Trophoblast cell (in vitro differentiated cells and primary cell): Measurements from ENCODE around the gene MGMT.

Source experiments
- DNase-seq, 2 donors: peaks; one replicate each; pipeline ENCODE4 v3.0.0-alpha.2; 2016
- H2AFZ ChIP-seq: 2 replicates; pipeline ENCODE4 v1.6.1; 2013; ENCODE audit warnings: low read length, moderate library complexity, mild to moderate bottlenecking; ENCODE audit not compliant: insufficient read depth, poor library complexity
- H2AK5ac ChIP-seq: 2 replicates; pipeline ENCODE4 v1.6.1; 2013; ENCODE audit warnings: mild to moderate bottlenecking, low read length
- H2BK120ac ChIP-seq: 2 replicates; pipeline ENCODE4 v1.6.1; 2013; ENCODE audit warnings: low read length, mild to moderate bottlenecking, moderate library complexity; ENCODE audit not compliant: insufficient read depth, poor library complexity
- H2BK12ac ChIP-seq: 2 replicates; pipeline ENCODE4 v1.6.1; 2013; ENCODE audit warnings: mild to moderate bottlenecking, low read length, moderate library complexity
- H2BK5ac ChIP-seq: 2 replicates; pipeline ENCODE4 v1.6.1; 2013; ENCODE audit warnings: low read length, low read depth, moderate library complexity, mild to moderate bottlenecking; ENCODE audit not compliant: poor library complexity
- H3K14ac ChIP-seq: 2 replicates; pipeline ENCODE4 v1.6.1; 2013; ENCODE audit warnings: mild to moderate bottlenecking, low read length
- H3K18ac ChIP-seq: 2 replicates; pipeline ENCODE4 v1.6.1; 2013; ENCODE audit warnings: mild to moderate bottlenecking, low read length
- H3K23ac ChIP-seq: 2 replicates; pipeline ENCODE4 v1.6.1; 2013; ENCODE audit warnings: low read length
- H3K27ac ChIP-seq: 2 replicates; pipeline ENCODE4 v1.5.1; 2013; ENCODE audit warnings: low read depth, mild to moderate bottlenecking, inconsistent platforms, low read length, moderate library complexity
- H3K27me3 ChIP-seq: 2 replicates; pipeline ENCODE4 v1.6.1; 2013; ENCODE audit warnings: inconsistent platforms, mild to moderate bottlenecking, low read length, moderate library complexity; ENCODE audit not compliant: insufficient read depth
- H3K36me3 ChIP-seq, 2 experiments: 1 replicate in 1 of 2; 2 replicates in 1 of 2; pipeline ENCODE4 v1.6.1; 2013; ENCODE audit warnings: low read length in 2 of 2, mild to moderate bottlenecking in 2 of 2, moderate library complexity in 1 of 2; ENCODE audit not compliant: insufficient read depth in 2 of 2, control insufficient read depth in 1 of 2
- H3K4ac ChIP-seq: 2 replicates; pipeline ENCODE4 v1.6.1; 2013; ENCODE audit warnings: low read depth, mild to moderate bottlenecking, low read length, moderate library complexity
- H3K4me1 ChIP-seq, 2 experiments: 1 replicate in 1 of 2; 2 replicates in 1 of 2; pipeline ENCODE4 v1.6.1; 2013; ENCODE audit warnings: low read length in 2 of 2, mild to moderate bottlenecking in 2 of 2, moderate library complexity in 1 of 2; ENCODE audit not compliant: insufficient read depth in 2 of 2, control insufficient read depth in 1 of 2
- H3K4me2 ChIP-seq: 2 replicates; pipeline ENCODE4 v1.6.1; 2013; ENCODE audit warnings: inconsistent platforms, mild to moderate bottlenecking, low read length, moderate library complexity
- H3K4me3 ChIP-seq: 2 replicates; pipeline ENCODE4 v1.5.1; 2013; ENCODE audit warnings: mild to moderate bottlenecking, low read depth, low read length, inconsistent platforms
- H3K79me1 ChIP-seq: one replicate; pipeline ENCODE4 v1.6.1; 2013; ENCODE audit warnings: low read length
- H3K79me2 ChIP-seq: 2 replicates; pipeline ENCODE4 v1.6.1; 2013; ENCODE audit warnings: low read length, mild to moderate bottlenecking; ENCODE audit not compliant: control insufficient read depth, insufficient read depth, poor library complexity
- H3K9ac ChIP-seq: 2 replicates; pipeline ENCODE4 v1.6.1; 2013; ENCODE audit warnings: mild to moderate bottlenecking, low read length
- H3K9me3 ChIP-seq: 2 replicates; pipeline ENCODE4 v1.6.1; 2013; ENCODE audit warnings: low read depth, mild to moderate bottlenecking, control low read depth, inconsistent platforms, low read length; ENCODE audit not compliant: insufficient read depth
- H4K12ac ChIP-seq: 2 replicates; pipeline ENCODE4 v1.6.1; 2013; ENCODE audit warnings: low read depth, mild to moderate bottlenecking, low read length, moderate library complexity
- H4K8ac ChIP-seq: 2 replicates; pipeline ENCODE4 v1.6.1; 2013; ENCODE audit warnings: low read depth, mild to moderate bottlenecking, low read length, moderate library complexity
- H4K91ac ChIP-seq: one replicate; pipeline ENCODE4 v1.6.1; 2013; ENCODE audit warnings: low read depth, mild to moderate bottlenecking, low read length, moderate library complexity
- WGBS: extraction: QIAGEN DNeasy Blood & Tissue Kit; methylation state at CpG from one replicate; pipeline ENCODE4 v1.1.7; 2013; ENCODE audit warnings: missing lambda C conversion rate; ENCODE audit not compliant: insufficient read length, insufficient coverage; ENCODE audit errors: extremely low coverage; 5-methylcytosine and 5-hydroxymethylcytosine counted together

MGMT gene

GRCh38 chr10:129468187-129468586 lies 1.1 kb downstream of the MGMT start:
- DNase-seq = no peak
- H2AK5ac ChIP-seq = no peak overlapping the region
- H2BK5ac ChIP-seq = no peak overlapping the region
- H3K4me1 ChIP-seq = peaks cover 18 to 26% of the 10 kb centered on the region in 2 experiments
- no peak overlapping the region for H3K9ac ChIP-seq
- H3K4ac ChIP-seq = no peak overlapping the region
- no peak overlapping the region for H3K4me2 ChIP-seq
- no peak overlapping the region for H3K4me3 ChIP-seq
- H2BK12ac ChIP-seq = no peak overlapping the region
- H4K8ac ChIP-seq = no peak overlapping the region
- H2BK120ac ChIP-seq = no peak overlapping the region
- H3K9me3 ChIP-seq = no peaks in the 10 kb centered on the region
- WGBS = no CpG with 5 or more reads among the region's 9 CpGs
- H3K27me3 ChIP-seq = no peaks in the 10 kb centered on the region
- peaks cover 16% of the 10 kb centered on the region for H3K79me1 ChIP-seq
- H4K91ac ChIP-seq = no peak overlapping the region
- no peak overlapping the region for H3K18ac ChIP-seq
- H3K23ac ChIP-seq = no peak overlapping the region
- peaks cover 7% of the 10 kb centered on the region for H3K79me2 ChIP-seq
- peaks cover 0 to 2% of the 10 kb centered on the region in 2 experiments for H3K36me3 ChIP-seq
- no peak overlapping the region for H4K12ac ChIP-seq
- no peak overlapping the region for H3K14ac ChIP-seq
- H3K27ac ChIP-seq = no peak overlapping the region
- no peak overlapping the region for H2AFZ ChIP-seq

- Histone ChIP-seq H3K18ac (no peak overlapping the region), H2BK12ac (no peak overlapping the region), H3K4me3 (no peak overlapping the region), H2BK5ac (no peak overlapping the region), H3K14ac (no peak overlapping the region), H4K12ac (no peak overlapping the region), H3K9me3 (no peaks in the 10 kb centered on the region), H3K4me2 (no peak overlapping the region), H4K8ac (no peak overlapping the region), H2BK120ac (no peak overlapping the region), H3K79me1 (peaks cover 10% of the 10 kb centered on the region), H3K27ac (no peak overlapping the region), H3K4me1 (peaks cover 11 to 13% of the 10 kb centered on the region in 2 experiments), H3K4ac (no peak overlapping the region), H3K23ac (no peak overlapping the region), H3K27me3 (no peaks in the 10 kb centered on the region), H2AK5ac (no peak overlapping the region), H2AFZ (no peak overlapping the region), H3K9ac (no peak overlapping the region), H3K36me3 (peaks cover 0 to 2% of the 10 kb centered on the region in 2 experiments), H4K91ac (no peak overlapping the region), H3K79me2 (peaks cover 7% of the 10 kb centered on the region)
- WGBS = no CpG with 5 or more reads among the region's 11 CpGs
- no peak for DNase-seq
Measured at GRCh38 chr10:129470103-129470851, 3.2 kb downstream of the MGMT start.

GRCh38 chr10:129471447-129472175 lies 4.6 kb downstream of the MGMT start:
- no peaks in the 10 kb centered on the region for H3K9me3 ChIP-seq

GRCh38 chr10:129472696-129473555 lies 5.9 kb downstream of the MGMT start:
- Histone ChIP-seq H2BK5ac (no peak overlapping the region), H3K36me3 (peaks cover 0 to 2% of the 10 kb centered on the region in 2 experiments), H2AFZ (no peak overlapping the region), H3K18ac (no peak overlapping the region), H4K8ac (no peak overlapping the region), H3K27ac (no peak overlapping the region), H3K4ac (no peak overlapping the region), H3K14ac (no peak overlapping the region), H3K23ac (no peak overlapping the region), H3K4me1 (no peaks in the 10 kb centered on the region), H4K12ac (no peak overlapping the region), H3K27me3 (no peaks in the 10 kb centered on the region), H3K79me1 (no peaks in the 10 kb centered on the region), H4K91ac (no peak overlapping the region), H3K4me2 (no peak overlapping the region), H3K4me3 (no peak overlapping the region), H2BK120ac (no peak overlapping the region), H3K79me2 (no peaks in the 10 kb centered on the region), H3K9me3 (no peaks in the 10 kb centered on the region), H2BK12ac (no peak overlapping the region), H3K9ac (no peak overlapping the region), H2AK5ac (no peak overlapping the region)
- no CpG with 5 or more reads among the region's 22 CpGs for WGBS
- no peak for DNase-seq

More at GRCh38 chr10:129471447-129472175, 4.6 kb downstream of the MGMT start:
- Histone ChIP-seq H3K79me1 (peaks cover 6% of the 10 kb centered on the region), H2BK120ac (no peak overlapping the region), H3K18ac (no peak overlapping the region), H3K4me2 (no peak overlapping the region), H4K8ac (no peak overlapping the region), H3K79me2 (peaks cover 5% of the 10 kb centered on the region), H3K23ac (no peak overlapping the region), H2BK5ac (no peak overlapping the region), H4K12ac (no peak overlapping the region), H3K4me3 (no peak overlapping the region), H2AFZ (no peak overlapping the region), H3K36me3 (peaks cover 0 to 2% of the 10 kb centered on the region in 2 experiments), H3K9ac (no peak overlapping the region), H3K14ac (no peak overlapping the region), H3K27ac (no peak overlapping the region), H2AK5ac (no peak overlapping the region), H3K4me1 (peaks cover 7 to 9% of the 10 kb centered on the region in 2 experiments), H4K91ac (no peak overlapping the region), H3K4ac (no peak overlapping the region), H2BK12ac (no peak overlapping the region), H3K27me3 (no peaks in the 10 kb centered on the region)
- DNase-seq = no peak
- no CpG with 5 or more reads among the region's 16 CpGs for WGBS
